HepG2 (cell line): Measurements from ENCODE around the gene ICAM5.
A peak's percentile ranks its signal among the peaks of the same experiment; 100 is the strongest.

ENCODE experiments used
- EZH2 ChIP-seq: conservative IDR thresholded peaks from 2 replicates; pipeline ENCODE4 v1.6.1; 2012; ENCODE audit warnings: mild to moderate bottlenecking, low read depth, low read length, moderate library complexity
- FOSL1 ChIP-seq: sonication (generic); formaldehyde crosslinking; IDR thresholded peaks from 2 replicates; pipeline ENCODE4 v1.9.0; 2021; ENCODE audit warnings: missing genetic modification reagents, borderline replicate concordance
- ISX ChIP-seq: sonication (generic); formaldehyde crosslinking; conservative IDR thresholded peaks from 2 replicates; pipeline ENCODE4 v1.5.0; 2020; ENCODE audit warnings: missing genetic modification reagents
- KAT2B ChIP-seq: fragments of 150-350 bp; IDR thresholded peaks from 2 replicates; pipeline ENCODE4 v1.6.1; 2014; ENCODE audit warnings: low read depth, low read length, borderline replicate concordance
- NFYB ChIP-seq: sonication (generic); formaldehyde crosslinking; IDR thresholded peaks from 2 replicates; pipeline ENCODE4 v1.4.0; 2020; ENCODE audit warnings: missing genetic modification reagents
- POLR2A ChIP-seq, 2 experiments: IDR thresholded peaks; 2 replicates each; pipeline ENCODE4 v1.6.1; 2011; ENCODE audit warnings: low read depth in 2 of 2, low read length in 2 of 2, mild to moderate bottlenecking in 1 of 2, moderate library complexity in 1 of 2; ENCODE audit not compliant: insufficient read depth in 1 of 2
- SNRNP70 ChIP-seq: fragments of 200-400 bp; formaldehyde crosslinking; IDR thresholded peaks from 2 replicates; pipeline ENCODE4 v1.6.1; 2017; ENCODE audit warnings: mild to moderate bottlenecking, low read depth, low read length, moderate library complexity
- ZBTB7A ChIP-seq: sonication (generic); formaldehyde crosslinking; IDR thresholded peaks from 2 replicates; pipeline ENCODE4 v1.8.0; 2022; ENCODE audit warnings: mild to moderate bottlenecking, missing genetic modification reagents
- ZSCAN20 ChIP-seq: sonication (generic); formaldehyde crosslinking; IDR thresholded peaks from 2 replicates; pipeline ENCODE4 v1.4.0; 2020; ENCODE audit warnings: missing genetic modification reagents, mild to moderate bottlenecking, borderline replicate concordance
- TF ChIP-seq, protein P1 (sequence below): sonication (generic); formaldehyde crosslinking; IDR thresholded peaks from 2 replicates; pipeline ENCODE4 v1.5.0; 2020; ENCODE audit warnings: missing genetic modification reagents
- TF ChIP-seq, protein P2 (sequence below): sonication (generic); formaldehyde crosslinking; IDR thresholded peaks from 2 replicates; pipeline ENCODE4 v1.5.0; 2020; ENCODE audit warnings: mild to moderate bottlenecking, missing genetic modification reagents, moderate library complexity
- TF ChIP-seq, protein P3 (sequence below): sonication (generic); formaldehyde crosslinking; IDR thresholded peaks from 2 replicates; pipeline ENCODE4 v1.8.0; 2022; ENCODE audit warnings: mild to moderate bottlenecking, missing genetic modification reagents; ENCODE audit not compliant: insufficient replicate concordance
- TF ChIP-seq, protein P4 (sequence below): sonication (generic); formaldehyde crosslinking; IDR thresholded peaks from 2 replicates; pipeline ENCODE4 v1.4.0; 2020; ENCODE audit warnings: missing genetic modification reagents
- TF ChIP-seq, protein P5 (sequence below): sonication (generic); formaldehyde crosslinking; IDR thresholded peaks from 2 replicates; pipeline ENCODE4 v1.5.0; 2020; ENCODE audit warnings: mild to moderate bottlenecking, missing genetic modification reagents

DNA sequence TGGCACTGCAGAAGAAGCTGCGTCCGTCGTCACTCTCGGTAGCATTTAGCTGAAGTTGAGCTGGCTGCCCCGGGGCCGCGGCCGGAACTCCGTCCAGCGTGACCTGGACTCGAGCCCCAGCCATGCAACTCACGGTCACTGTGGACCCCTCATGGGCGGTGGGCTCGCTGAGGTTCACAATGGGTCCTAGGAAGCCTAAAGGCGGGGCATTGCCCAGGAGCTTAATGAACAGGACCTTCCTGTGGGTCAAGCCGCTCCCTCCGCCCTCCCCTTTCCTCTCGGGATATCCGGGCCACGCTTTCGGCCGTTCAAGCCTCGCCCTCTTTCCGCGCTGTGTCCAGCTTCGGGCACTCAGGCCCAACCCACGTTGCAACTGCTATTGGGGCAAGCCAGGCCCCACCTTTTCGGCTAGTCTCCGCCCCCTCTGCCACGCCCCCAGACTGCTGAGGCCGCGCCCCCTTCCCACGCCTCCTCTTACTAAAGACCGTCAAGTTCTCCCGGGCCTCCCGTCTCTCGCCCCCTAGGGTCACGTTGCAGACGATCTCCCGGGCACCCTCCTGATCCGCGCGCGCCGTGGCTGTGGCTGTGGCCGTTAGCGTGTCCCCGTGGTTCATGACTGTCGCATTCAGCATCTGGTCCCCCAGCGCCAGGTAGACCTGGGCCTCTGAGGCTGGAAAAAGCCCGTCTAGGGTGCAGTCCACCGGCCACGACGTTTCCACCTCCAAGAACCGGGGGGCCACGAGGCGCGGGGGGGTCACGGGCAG is 45.0 kb downstream of the ICAM5 start:
- TF ChIP-seq, protein P1, sequence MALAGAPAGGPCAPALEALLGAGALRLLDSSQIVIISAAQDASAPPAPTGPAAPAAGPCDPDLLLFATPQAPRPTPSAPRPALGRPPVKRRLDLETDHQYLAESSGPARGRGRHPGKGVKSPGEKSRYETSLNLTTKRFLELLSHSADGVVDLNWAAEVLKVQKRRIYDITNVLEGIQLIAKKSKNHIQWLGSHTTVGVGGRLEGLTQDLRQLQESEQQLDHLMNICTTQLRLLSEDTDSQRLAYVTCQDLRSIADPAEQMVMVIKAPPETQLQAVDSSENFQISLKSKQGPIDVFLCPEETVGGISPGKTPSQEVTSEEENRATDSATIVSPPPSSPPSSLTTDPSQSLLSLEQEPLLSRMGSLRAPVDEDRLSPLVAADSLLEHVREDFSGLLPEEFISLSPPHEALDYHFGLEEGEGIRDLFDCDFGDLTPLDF (CRISPR knock-in tag): no peak
- TF ChIP-seq ZBTB7A (CRISPR knock-in tag): 0 out of 2 replicates have a peak, but pooled peaks have one; percentile 29
- no peak for TF ChIP-seq NFYB
- TF ChIP-seq, protein P2, sequence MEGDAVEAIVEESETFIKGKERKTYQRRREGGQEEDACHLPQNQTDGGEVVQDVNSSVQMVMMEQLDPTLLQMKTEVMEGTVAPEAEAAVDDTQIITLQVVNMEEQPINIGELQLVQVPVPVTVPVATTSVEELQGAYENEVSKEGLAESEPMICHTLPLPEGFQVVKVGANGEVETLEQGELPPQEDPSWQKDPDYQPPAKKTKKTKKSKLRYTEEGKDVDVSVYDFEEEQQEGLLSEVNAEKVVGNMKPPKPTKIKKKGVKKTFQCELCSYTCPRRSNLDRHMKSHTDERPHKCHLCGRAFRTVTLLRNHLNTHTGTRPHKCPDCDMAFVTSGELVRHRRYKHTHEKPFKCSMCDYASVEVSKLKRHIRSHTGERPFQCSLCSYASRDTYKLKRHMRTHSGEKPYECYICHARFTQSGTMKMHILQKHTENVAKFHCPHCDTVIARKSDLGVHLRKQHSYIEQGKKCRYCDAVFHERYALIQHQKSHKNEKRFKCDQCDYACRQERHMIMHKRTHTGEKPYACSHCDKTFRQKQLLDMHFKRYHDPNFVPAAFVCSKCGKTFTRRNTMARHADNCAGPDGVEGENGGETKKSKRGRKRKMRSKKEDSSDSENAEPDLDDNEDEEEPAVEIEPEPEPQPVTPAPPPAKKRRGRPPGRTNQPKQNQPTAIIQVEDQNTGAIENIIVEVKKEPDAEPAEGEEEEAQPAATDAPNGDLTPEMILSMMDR (CRISPR knock-in tag): peak; percentile 60
- TF ChIP-seq SNRNP70: no peak
- TF ChIP-seq FOSL1 (CRISPR knock-in tag): no peak
- TF ChIP-seq, protein P3, sequence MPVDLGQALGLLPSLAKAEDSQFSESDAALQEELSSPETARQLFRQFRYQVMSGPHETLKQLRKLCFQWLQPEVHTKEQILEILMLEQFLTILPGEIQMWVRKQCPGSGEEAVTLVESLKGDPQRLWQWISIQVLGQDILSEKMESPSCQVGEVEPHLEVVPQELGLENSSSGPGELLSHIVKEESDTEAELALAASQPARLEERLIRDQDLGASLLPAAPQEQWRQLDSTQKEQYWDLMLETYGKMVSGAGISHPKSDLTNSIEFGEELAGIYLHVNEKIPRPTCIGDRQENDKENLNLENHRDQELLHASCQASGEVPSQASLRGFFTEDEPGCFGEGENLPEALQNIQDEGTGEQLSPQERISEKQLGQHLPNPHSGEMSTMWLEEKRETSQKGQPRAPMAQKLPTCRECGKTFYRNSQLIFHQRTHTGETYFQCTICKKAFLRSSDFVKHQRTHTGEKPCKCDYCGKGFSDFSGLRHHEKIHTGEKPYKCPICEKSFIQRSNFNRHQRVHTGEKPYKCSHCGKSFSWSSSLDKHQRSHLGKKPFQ (CRISPR knock-in tag): no peak
- TF ChIP-seq ZSCAN20: no peak
- peak; percentile 72 to 88; a peak in 3 of 4 replicates for TF ChIP-seq POLR2A (IDR thresholded peaks at IDR 0.05; ENCODE audit: insufficient read depth in 1 of 2, low read depth in 2 of 2, low read length in 2 of 2)
- peak; percentile 54; the same call in 1 of the 2 replicates for TF ChIP-seq ISX
- TF ChIP-seq, protein P4, sequence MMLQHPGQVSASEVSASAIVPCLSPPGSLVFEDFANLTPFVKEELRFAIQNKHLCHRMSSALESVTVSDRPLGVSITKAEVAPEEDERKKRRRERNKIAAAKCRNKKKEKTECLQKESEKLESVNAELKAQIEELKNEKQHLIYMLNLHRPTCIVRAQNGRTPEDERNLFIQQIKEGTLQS (CRISPR knock-in tag): no peak
- TF ChIP-seq EZH2: no peak
- TF ChIP-seq, protein P5, sequence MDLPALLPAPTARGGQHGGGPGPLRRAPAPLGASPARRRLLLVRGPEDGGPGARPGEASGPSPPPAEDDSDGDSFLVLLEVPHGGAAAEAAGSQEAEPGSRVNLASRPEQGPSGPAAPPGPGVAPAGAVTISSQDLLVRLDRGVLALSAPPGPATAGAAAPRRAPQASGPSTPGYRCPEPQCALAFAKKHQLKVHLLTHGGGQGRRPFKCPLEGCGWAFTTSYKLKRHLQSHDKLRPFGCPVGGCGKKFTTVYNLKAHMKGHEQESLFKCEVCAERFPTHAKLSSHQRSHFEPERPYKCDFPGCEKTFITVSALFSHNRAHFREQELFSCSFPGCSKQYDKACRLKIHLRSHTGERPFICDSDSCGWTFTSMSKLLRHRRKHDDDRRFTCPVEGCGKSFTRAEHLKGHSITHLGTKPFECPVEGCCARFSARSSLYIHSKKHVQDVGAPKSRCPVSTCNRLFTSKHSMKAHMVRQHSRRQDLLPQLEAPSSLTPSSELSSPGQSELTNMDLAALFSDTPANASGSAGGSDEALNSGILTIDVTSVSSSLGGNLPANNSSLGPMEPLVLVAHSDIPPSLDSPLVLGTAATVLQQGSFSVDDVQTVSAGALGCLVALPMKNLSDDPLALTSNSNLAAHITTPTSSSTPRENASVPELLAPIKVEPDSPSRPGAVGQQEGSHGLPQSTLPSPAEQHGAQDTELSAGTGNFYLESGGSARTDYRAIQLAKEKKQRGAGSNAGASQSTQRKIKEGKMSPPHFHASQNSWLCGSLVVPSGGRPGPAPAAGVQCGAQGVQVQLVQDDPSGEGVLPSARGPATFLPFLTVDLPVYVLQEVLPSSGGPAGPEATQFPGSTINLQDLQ: no peak
- no peak for TF ChIP-seq KAT2B
